HuH-7 (cell line): ENCODE measurements around the gene HSD11B2.

Experiments used
- DNase-seq: peaks from one replicate; pipeline ENCODE4 v3.0.0; 2011; ENCODE audit warnings: low spot score

HSD11B2 gene

DNA sequence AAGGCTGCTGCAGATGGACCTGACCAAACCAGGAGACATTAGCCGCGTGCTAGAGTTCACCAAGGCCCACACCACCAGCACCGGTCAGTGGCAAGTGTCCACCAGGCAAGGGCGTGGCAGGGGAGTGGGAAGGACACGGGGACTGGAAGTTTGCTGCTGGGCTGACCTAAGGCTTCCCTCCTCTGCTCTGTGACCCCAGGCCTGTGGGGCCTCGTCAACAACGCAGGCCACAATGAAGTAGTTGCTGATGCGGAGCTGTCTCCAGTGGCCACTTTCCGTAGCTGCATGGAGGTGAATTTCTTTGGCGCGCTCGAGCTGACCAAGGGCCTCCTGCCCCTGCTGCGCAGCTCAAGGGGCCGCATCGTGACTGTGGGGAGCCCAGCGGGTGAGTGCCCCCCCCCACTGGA lies 4.8 kb downstream of the HSD11B2 start:
- DNase-seq = no peak

DNA sequence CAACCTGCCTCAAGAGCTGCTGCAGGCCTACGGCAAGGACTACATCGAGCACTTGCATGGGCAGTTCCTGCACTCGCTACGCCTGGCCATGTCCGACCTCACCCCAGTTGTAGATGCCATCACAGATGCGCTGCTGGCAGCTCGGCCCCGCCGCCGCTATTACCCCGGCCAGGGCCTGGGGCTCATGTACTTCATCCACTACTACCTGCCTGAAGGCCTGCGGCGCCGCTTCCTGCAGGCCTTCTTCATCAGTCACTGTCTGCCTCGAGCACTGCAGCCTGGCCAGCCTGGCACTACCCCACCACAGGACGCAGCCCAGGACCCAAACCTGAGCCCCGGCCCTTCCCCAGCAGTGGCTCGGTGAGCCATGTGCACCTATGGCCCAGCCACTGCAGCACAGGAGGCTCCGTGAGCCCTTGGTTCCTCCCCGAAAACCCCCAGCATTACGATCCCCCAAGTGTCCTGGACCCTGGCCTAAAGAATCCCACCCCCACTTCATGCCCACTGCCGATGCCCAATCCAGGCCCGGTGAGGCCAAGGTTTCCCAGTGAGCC lies 5.8 kb downstream of the HSD11B2 start:
- DNase-seq = no peak

DNA sequence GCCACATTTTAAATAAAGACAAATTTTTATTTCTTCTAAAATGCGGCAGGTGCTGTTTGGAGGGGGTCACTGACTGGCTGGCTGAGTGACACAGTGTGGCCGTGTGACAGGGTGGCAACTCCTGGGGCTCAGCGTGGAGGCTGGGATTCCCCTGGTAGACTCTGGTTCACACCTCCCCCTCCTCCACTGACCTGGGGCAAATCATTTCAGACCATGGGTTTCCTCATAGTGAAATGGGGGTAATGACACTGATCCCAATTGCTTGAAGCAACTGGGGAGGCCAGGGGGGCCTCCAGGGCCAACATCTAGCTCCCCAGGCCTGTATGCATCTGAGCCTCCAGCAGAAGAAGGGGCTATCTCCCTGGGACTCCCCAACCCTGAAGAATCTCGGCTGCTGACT lies 6.6 kb downstream of the HSD11B2 start:
- DNase-seq = no peak

DNA sequence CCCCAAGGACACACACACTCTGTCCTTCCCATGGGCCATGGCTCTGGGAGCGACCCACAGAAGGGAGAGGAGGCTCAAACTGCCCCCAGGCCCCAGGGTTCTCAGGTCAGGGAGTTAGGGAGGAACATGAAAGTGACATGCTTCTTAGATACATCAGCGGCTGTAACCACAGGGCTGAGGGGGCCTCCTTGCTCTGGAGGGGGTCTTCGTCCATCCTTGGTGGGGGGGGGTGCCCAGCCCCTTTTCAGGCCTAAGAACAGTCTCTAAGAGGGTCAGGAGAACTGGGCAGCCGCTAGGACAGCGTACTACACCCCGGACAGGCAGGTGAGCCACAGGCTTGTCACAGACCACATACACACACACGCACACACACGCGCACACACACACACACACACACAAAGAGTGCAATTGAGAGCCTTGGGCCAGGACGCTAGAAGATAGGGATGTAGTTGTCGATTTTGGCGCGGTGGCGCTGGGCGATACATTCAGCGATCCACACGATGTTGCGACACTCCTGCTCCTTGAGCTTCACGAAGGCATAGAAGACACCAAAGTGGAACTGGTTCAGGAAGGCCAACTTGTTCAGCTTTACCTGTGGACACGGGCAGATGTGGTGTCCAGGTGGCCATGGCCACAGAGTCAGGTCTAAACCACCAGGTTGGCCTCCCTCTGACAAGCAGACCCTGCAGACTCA lies 7.3 kb downstream of the HSD11B2 start:
- DNase-seq = no peak

DNA sequence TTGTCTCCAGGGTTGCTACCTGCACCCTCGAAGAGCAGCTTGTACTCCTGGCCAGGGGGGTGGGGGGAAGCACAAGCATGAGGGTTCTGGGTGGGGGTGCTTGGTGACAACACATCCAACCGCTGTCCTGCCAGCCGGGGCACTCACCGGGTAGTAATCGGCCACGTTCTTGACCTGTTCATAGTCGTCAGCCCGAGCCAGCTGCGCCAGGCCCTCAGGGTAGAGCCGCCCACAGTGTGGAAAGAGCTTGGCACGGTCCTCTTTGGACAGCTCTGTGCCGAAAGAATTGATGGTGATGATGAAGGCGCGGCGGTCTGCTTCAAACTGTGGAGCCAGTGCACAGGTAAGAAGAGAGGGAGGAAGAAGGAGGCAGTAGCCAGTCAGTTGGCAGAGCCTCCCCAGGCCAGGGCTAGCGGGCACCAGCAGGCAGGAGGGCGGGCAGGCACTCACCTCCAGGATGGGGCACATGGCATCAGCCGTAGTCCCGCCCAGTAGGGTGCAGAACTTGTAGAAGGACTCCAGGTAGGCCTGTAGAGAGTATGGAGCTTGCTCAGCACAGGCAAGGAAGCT lies 8.0 kb downstream of the HSD11B2 start:
- no peak for DNase-seq

DNA sequence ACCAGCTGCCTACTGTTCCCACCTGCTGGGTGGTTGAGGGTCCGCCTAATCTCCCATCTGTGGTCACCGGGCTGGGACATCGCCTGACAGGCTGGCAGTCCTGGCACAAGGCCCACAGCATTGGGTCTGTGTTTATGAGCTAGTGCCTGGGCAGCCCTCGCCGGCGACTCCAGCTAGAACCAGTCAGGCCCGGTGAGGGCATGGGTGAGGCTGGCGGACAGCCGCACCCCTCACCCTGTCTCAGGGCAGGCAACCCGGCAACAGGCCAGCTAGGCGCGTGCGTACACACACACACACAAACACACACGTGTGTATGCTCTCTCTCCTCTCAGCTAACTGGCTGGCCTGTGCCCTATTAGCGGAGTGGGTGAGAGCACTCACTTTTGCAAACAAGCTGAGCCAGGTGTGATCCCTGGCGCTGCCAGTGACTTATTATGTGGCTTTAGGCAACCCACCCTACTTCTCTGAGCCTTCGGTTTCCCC lies 10.4 kb downstream of the HSD11B2 start:
- no peak for DNase-seq

DNA sequence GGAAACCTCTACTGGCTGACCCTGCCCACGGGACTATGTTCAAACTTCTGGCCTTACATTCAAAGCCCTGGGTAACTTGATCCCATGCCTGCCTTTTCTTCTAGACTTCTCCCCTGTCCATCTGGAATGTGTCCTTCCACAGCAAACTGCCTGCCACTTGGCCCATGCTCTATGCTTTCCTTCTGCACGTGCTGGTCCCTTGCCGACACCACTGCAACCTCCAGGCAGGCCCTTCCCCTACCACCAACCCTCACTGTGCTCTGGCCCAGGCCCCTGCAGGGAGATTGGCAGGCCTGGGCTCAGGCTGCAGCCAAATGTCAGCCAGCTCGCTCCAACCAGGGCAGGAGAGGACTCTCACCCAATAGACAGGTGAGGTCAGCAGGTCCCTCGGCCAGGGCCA lies 11.0 kb downstream of the HSD11B2 start:
- no peak for DNase-seq

DNA sequence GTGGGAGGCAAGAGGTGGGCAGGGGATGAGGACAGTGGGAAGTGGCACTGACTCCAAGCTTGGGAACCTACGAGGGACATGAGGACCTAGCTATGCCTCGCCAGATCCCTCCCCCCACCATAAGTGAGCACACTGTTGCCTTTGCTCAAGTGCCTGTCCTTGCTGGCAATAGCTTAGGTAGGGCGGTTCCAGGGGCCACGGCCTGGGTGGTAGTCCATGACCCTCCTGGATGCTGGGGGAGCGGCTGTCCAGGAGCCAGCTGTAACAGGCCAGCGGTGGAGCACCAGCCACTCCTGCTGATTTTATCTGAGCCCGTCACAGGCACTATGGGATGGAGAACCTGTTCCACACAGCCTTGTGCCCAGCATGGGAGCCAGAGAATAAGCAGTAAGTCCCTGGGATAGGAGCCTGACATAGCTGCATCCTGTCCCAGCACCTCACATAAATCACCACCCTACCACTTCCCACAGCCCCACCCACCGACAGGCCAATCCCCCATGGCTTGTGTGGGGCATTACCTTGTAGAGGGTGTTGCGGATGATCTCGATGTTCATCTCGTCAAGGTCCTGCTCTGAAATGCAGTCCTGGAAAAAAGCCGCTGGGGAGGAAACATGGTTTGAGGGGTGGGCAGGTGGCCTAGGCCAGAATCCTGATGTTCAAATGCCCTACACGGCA lies 11.8 kb downstream of the HSD11B2 start:
- no peak for DNase-seq

DNA sequence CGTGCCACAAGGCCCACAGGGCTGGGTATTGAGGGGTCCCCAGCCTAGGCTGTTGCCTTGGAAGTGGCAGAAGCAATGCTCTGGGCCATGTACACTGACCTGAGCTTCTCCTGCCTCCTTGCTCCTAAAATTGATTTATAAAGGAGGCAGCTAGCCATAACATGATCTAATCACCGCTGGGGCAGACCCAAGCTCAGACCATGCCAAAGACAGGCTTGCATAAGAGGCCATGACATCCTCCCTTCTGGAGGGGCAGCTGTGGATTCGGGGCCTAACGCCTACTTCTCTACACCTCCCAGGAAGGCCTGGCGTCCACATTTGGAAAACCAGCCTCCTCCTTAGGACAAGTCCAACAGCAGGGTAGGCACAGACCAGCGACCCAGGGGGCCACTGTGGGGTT lies 12.3 kb downstream of the HSD11B2 start:
- DNase-seq = no peak

DNA sequence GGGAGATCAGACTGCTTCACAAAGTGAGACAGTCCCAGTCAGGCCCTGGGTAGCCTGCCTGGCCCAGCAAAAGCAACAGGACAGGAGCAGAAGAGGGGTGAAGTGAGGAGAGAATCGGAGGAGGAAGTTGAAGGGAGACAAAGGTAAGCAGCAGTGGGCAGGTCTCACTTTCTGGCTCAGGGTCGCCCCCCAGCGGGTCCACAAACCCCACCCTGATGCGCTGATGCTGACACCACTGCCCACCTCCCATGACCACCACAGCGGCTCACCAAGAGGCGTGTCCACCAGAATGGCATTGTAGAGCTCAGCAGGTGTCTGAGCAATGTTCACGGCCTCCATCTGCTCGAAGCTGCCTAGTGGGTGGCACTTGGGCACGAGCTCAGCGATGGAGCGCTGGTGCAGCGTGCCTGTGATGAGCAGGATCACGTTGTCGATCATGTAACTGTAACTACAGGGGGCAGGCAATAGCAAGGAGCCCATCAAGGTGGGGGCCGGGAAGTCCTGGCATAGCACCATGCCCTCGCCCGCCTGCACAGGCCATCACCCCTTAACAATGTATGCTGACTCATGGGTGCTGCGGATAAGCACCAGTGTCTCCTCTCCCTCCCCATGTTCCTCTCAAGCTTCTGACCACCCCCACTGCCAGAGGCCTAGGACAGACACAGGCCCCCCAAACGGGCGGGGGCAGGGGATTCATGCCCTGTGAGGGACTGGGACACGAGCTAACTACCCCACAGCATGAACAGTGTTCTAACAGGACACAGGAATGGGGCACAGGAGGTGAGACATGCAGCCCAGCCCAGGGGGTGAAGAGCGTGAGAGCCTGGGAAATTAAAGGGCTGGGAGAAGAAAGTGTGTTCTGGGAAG lies 13.6 kb downstream of the HSD11B2 start:
- no peak for DNase-seq

DNA sequence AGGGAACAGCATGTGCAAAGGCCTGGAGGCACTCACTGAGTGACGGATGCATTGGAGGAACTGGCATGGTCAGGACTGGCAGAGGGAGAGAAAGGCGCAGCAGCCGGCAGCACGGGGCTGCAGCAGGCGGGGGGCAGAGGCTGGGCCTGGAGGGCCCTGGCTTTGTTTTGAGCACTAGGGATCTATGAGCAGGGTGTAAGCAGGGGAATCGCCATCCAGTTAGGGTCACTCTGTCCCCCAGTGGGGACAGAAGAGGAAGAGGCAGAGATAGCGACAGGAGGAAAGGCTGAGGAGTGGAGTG lies 14.2 kb downstream of the HSD11B2 start:
- DNase-seq = no peak

DNA sequence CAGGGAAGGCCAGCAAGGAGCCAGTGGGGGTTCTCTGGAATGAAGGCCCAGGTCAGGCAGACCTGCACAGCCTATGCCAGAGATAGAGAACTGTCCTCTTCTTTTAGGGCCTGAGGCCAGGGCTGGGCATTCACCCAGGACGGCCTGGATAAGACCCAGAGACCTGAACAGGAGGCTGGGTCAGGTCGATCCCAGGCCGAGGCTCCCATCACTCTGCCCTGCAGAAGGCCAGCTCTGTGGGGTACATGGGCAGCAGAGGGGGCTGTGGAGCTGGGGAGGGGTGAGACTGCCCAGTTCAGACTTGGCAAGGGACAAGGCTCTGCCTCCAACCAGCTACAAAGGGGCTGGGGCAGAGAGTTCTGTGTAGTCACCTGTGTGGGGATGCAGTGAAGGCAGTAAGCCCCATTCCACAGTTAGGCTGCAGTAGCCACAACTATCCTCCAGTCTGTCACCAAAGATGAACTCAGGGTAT lies 14.6 kb downstream of the HSD11B2 start:
- DNase-seq = peak; percentile 55

DNA sequence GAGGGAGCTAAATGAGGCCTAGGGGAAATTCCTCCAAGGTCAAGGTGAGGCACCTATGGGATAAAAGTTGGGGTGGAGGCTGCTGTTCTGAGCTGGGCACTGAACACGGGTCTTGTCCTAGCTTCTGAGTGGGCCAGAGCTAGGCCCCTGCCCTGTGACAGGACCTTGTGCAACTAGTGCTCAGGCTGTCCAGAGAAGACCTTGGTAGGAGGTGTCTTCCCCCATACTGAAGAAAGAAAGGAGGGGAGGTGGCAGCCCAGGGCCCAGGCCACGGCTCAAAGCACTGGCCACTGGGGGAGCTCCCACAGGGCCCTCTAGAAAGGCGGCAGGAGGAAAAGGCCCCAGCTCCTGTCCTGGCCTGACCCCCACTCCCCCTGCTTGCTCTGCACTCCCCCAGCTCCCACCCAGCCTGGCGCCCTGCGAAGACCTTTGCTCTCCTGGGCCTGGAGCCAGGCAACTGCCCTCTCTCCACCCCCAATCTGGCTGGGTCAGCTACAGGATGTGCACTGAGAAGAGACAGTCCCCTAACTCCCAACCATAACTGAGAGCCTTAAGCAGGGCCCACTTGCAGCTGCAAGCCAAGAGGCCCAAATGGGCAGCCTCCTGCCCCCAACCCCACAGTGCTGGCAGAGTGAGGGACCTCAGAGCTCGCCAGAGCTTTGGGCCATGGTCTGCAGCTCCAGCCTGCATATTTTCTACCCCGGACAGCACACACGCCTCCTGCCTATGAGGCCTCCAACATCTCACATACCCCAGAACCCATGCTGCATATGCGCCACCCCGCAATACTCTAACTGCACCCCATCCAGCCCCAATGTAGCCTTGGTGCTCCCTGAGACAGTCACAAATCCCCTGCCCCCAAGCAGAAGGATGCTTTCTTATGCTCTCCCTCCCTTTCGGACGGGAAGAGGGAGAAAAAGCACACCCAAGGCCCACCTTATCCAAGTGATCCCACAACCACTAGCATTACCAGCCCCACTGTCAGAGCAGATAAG lies 15.3 kb downstream of the HSD11B2 start:
- DNase-seq = peak; percentile 84

DNA sequence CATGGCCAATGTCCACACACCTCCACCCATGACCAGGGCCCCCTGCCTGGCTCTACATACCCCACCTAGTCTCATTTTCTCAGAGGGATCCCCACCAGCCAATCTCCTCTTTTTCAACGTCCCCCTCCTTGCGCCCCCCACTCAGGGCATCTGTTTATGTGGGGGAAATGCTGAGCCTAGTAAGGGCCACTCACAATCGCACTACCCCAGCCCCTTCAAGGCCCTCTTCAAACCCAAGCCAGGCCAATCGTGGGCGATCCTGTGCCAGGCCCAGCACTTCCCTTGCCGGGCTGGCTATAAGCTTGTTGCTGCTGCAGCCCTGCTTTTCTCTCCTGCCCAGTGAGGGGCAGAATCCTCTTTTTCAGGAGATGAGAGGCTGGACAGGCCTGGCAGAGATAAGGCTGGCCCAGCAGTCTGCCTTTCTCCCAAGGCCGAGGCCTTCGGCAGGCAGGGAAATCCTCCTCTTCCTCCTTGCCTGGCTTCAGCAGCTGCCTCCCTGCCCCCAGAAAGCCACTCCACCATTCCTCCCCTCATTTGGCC lies 16.1 kb downstream of the HSD11B2 start:
- DNase-seq = no peak

DNA sequence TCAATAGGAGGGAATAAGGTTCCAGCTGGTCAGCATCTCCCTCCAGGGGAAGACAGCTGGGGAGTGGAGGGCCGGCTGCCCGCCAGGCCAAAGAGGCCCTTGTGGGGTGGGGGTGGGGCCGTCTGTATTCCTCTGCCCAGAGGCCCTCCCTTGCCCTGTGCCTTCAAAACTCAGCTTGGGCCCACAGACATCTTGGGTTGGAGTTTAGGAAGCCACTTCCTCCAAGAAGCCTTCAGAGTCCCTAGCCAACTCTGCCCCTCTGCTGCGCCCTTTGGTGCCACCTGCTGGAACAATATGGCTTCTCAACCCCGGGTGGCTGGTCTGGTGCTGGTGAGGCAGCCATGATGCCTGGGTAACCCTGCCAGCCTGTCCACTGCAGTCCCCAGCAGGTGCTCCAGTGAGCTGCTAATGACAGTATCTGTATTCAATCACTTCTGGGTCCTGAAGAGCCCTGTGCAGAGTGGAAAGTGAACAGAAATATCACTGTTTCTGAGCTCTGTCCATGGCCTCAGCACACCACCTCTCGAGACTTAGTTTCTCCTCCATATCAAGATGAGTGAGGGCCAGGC lies 16.7 kb downstream of the HSD11B2 start:
- DNase-seq = peak; percentile 76

DNA sequence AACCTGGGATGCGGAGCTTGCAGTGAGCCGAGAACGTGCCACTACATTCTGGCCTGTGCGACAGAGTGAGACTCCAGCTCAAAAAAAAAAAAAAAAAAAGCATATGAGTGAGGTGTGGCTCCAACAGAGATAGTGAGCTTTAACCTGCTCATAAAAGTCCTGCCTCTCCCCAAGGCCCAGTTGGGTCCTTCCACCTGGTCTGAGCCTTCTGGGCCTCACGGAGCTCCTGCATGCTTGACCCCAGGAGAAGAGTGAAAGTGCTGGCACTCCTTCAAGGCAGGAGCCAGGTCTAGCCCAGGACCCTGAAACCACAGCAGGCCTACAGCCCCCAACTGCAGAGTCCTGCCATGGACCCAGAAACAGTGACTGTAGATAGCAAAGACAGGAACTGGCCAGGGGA lies 17.7 kb downstream of the HSD11B2 start:
- DNase-seq = no peak

DNA sequence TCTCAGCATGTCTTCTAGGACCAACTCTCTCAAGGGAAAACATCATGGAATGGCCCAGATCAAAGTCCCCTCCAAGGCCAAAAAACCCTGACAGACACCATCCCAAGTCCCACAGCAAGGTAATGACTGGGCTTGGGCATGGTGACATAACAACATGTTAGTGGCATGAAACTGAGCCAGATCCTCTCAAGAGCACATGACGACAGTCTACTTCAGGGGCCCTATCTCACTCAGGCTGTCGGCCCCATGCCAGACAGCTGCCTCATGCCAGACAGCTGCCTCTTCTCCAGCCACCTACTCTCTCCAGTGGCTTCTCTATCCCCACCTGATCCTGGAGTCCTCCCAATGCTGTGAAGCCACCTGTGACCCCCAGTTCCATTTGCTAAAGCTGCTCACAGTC lies 18.4 kb downstream of the HSD11B2 start:
- DNase-seq = no peak

DNA sequence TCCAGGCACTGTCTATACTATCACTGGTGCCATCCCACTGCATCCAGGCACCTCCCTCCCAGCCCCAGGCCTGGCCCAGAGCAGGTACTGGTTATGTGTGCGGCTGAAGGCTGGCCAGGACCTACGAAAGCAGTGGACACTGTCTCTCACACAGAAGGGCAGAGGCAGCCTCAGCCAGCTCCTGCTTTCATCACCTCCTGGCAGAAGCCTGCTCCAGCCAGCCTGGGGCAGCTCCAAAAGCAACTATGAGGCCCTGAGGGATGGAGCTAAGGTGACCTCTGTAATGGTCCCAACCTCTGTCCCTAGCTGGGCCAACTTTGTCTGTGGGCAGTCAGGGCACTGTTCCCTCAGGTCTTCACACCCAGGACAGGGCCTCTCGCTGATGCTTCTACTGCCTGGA lies 18.8 kb downstream of the HSD11B2 start:
- no peak for DNase-seq

DNA sequence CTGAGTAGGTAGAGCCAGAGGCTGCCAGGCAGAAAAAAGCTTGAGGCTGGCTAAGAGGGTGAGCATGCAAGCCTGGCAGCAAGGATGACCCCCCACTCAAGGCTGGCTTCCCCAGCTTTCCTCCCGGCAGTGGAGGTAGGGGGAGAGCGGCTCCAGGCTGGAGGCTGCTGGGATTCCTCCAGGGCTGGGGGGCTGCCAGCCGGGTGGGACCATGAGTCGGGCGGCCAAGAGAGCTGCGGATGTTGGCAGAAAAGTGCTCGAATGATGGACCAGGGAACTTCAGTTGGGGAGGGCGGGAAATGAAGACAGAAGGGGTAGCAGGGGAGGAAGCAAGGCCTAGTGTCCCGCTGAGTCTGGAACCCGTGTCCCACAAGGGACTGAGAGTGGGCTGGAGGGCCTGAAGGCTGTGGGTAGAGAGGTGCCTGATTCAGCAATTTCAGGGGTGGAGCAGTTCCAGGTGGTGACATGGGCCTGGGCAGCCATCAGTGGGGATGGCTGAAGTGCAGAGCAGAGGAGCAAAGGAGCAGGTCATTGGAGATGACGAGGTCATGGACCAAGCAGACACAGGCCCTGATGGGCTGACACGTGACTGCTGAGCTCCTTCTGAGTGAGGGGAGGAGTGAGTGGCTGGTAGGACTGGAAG lies 20.3 kb downstream of the HSD11B2 start:
- no peak for DNase-seq
